Panc1 (cell line): ENCODE results near the gene UBXN6. TPM values are rescaled to one million over a fixed set of nuclear protein-coding genes. Genes with fewer than 3 reads are reported as not detected.

Experiments
- ATAC-seq: fragments of 200-7000 bp; cut with Tn5 transposase; 2 replicates; pipeline ENCODE4 v1.9.1; 2020; ENCODE audit warnings: mild to moderate bottlenecking, moderate library complexity
- BruUV-seq: library from RNA; stranded (reverse); fragments of 400-500 nt; replicated peaks from 2 replicates; lab custom pipeline; 2021; lab: Mats Ljungman, UMichigan
- CTCF ChIA-PET: fragments of 300-600 bp; sonication (Branson Sonifier 250); formaldehyde crosslinking; loops from one replicate; lab custom pipeline; 2022; ENCODE audit warnings: antibody characterized with exemption; lab: Charles Lee
- POLR2A ChIA-PET: fragments of 300-600 bp; sonication (Branson Sonifier 250); formaldehyde crosslinking; loops from one replicate; lab custom pipeline; 2022; ENCODE audit warnings: antibody characterized with exemption; lab: Charles Lee
- DNase-seq: peaks from one replicate; pipeline ENCODE4 v3.0.0-alpha.2; 2010; ENCODE audit warnings: low read depth, low spot score
- H3K27ac ChIP-seq: 2 replicates; pipeline ENCODE4 v1.5.1; 2011; ENCODE audit warnings: mild to moderate bottlenecking, low read length, inconsistent platforms
- H3K27me3 ChIP-seq: fragments of 200-500 bp; sonication (Bioruptor generic); 2 replicates; pipeline ENCODE4 v1.6.0; 2014; ENCODE audit warnings: low read length, inconsistent platforms; ENCODE audit not compliant: control insufficient read depth, insufficient read depth
- H3K36me3 ChIP-seq: fragments of 200-500 bp; sonication (Bioruptor generic); 2 replicates; pipeline ENCODE4 v1.5.1; 2014; ENCODE audit warnings: inconsistent platforms, mild to moderate bottlenecking, low read length, moderate library complexity; ENCODE audit not compliant: control insufficient read depth, insufficient read depth
- H3K4me1 ChIP-seq: 2 replicates; pipeline ENCODE4 v1.5.1; 2011; ENCODE audit warnings: inconsistent platforms, mild to moderate bottlenecking, low read length, moderate library complexity; ENCODE audit not compliant: control insufficient read depth, insufficient read depth
- H3K4me3 ChIP-seq, 2 experiments: 2 replicates each; pipeline ENCODE4 v1.5.1; 2011 to 2012; ENCODE audit warnings: low read depth in 2 of 2, low read length in 2 of 2, mild to moderate bottlenecking in 2 of 2, inconsistent platforms in 1 of 2, moderate library complexity in 1 of 2
- H3K9me3 ChIP-seq: fragments of 200-500 bp; sonication (Bioruptor generic); 2 replicates; pipeline ENCODE4 v1.5.1; 2014; ENCODE audit warnings: low read depth, mild to moderate bottlenecking, inconsistent platforms, low read length, moderate library complexity; ENCODE audit not compliant: control insufficient read depth, insufficient read depth
- POLR2AphosphoS5 ChIP-seq: IDR thresholded peaks from 2 replicates; pipeline ENCODE4 v1.6.1; 2012; ENCODE audit warnings: mild to moderate bottlenecking, low read depth, low read length, moderate library complexity
- SIN3A ChIP-seq: IDR thresholded peaks from 2 replicates; pipeline ENCODE4 v1.6.1; 2012; ENCODE audit warnings: low read depth, mild to moderate bottlenecking, low read length, moderate library complexity, borderline replicate concordance; ENCODE audit not compliant: insufficient read depth
- TCF7L2 ChIP-seq: IDR thresholded peaks from 2 replicates; pipeline ENCODE4 v1.6.1; 2011; ENCODE audit warnings: mild to moderate bottlenecking, low read depth, low read length, inconsistent platforms
- in situ Hi-C: cut with HindIII; loops from 2 replicates; pipeline ENCODE4 v1.10.0; 2016; ENCODE audit warnings: low sequenced_read_pairs, low pct_unique_long_range_greater_than_20kb
- intact Hi-C: fragments of 100-400 bp; cut with micrococcal nuclease; formaldehyde crosslinking; loops from one replicate; pipeline ENCODE4 v1.10.0; 2022; ENCODE audit not compliant: unreplicated experiment
- total RNA-seq: library from RNA; stranded (reverse); gene quantifications from one replicate; pipeline ENCODE4 v1.2.1, GENCODE V29; 2021; ENCODE audit not compliant: unreplicated experiment
- TF ChIP-seq, protein P1 (sequence below), 2 experiments: IDR thresholded peaks; 2 replicates each; pipeline ENCODE4 v1.6.1; 2011 to 2012; ENCODE audit warnings: low read depth in 2 of 2, control low read depth in 1 of 2, low read length in 1 of 2, mild to moderate bottlenecking in 1 of 2, moderate library complexity in 1 of 2; ENCODE audit not compliant: insufficient read depth in 1 of 2
- TF ChIP-seq, protein P2 (sequence below): fragments of 450-650 bp; IDR thresholded peaks from 2 replicates; pipeline ENCODE4 v1.5.1; 2017; ENCODE audit warnings: mild to moderate bottlenecking

The UBXN6 gene
- total RNA-seq, 1 experiment from 2014 or later, result 55.6 TPM

- ATAC-seq (no peak), DNase-seq (no peak)
- Histone ChIP-seq H3K27ac (no peak overlapping the region), H3K27me3 (no peaks in the 10 kb centered on the region), H3K9me3 (no peaks in the 10 kb centered on the region), H3K4me1 (no peaks in the 10 kb centered on the region), H3K36me3 (no peaks in the 10 kb centered on the region), H3K4me3 (no peak overlapping the region)
- ChIA-PET POLR2A (no interaction called here), CTCF (no interaction called here)
- TF ChIP-seq, protein P1, sequence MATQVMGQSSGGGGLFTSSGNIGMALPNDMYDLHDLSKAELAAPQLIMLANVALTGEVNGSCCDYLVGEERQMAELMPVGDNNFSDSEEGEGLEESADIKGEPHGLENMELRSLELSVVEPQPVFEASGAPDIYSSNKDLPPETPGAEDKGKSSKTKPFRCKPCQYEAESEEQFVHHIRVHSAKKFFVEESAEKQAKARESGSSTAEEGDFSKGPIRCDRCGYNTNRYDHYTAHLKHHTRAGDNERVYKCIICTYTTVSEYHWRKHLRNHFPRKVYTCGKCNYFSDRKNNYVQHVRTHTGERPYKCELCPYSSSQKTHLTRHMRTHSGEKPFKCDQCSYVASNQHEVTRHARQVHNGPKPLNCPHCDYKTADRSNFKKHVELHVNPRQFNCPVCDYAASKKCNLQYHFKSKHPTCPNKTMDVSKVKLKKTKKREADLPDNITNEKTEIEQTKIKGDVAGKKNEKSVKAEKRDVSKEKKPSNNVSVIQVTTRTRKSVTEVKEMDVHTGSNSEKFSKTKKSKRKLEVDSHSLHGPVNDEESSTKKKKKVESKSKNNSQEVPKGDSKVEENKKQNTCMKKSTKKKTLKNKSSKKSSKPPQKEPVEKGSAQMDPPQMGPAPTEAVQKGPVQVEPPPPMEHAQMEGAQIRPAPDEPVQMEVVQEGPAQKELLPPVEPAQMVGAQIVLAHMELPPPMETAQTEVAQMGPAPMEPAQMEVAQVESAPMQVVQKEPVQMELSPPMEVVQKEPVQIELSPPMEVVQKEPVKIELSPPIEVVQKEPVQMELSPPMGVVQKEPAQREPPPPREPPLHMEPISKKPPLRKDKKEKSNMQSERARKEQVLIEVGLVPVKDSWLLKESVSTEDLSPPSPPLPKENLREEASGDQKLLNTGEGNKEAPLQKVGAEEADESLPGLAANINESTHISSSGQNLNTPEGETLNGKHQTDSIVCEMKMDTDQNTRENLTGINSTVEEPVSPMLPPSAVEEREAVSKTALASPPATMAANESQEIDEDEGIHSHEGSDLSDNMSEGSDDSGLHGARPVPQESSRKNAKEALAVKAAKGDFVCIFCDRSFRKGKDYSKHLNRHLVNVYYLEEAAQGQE (IDR thresholded peaks at IDR 0.05; ENCODE audit: insufficient read depth in 1 of 2, low read depth in 2 of 2, low read length in 1 of 2), result no peak
- no peak for TF ChIP-seq SIN3A
- TF ChIP-seq, protein P2, sequence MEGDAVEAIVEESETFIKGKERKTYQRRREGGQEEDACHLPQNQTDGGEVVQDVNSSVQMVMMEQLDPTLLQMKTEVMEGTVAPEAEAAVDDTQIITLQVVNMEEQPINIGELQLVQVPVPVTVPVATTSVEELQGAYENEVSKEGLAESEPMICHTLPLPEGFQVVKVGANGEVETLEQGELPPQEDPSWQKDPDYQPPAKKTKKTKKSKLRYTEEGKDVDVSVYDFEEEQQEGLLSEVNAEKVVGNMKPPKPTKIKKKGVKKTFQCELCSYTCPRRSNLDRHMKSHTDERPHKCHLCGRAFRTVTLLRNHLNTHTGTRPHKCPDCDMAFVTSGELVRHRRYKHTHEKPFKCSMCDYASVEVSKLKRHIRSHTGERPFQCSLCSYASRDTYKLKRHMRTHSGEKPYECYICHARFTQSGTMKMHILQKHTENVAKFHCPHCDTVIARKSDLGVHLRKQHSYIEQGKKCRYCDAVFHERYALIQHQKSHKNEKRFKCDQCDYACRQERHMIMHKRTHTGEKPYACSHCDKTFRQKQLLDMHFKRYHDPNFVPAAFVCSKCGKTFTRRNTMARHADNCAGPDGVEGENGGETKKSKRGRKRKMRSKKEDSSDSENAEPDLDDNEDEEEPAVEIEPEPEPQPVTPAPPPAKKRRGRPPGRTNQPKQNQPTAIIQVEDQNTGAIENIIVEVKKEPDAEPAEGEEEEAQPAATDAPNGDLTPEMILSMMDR, result no peak
- TF ChIP-seq POLR2AphosphoS5, result no peak
- no peak for TF ChIP-seq TCF7L2
- in situ Hi-C loops (no loop called here), intact Hi-C loops (no loop called here)
- BruUV-seq, result no TSS peak
These were observed 10.8 kb downstream of the UBXN6 start for GRCh38 chr19:4446704-4447200.

- no peak overlapping the region for H3K27ac ChIP-seq
- intact Hi-C loops (no loop called here), in situ Hi-C loops (no loop called here)
- CTCF ChIA-PET, result no interaction called here
- H3K4me1 ChIP-seq, result no peaks in the 10 kb centered on the region
- H3K4me3 ChIP-seq, result no peak overlapping the region
- DNase-seq (no peak), ATAC-seq (0 out of 2 replicates have a peak, but pooled peaks have one; percentile 4)
- POLR2A ChIA-PET, result no interaction called here
- no peaks in the 10 kb centered on the region for H3K27me3 ChIP-seq
- TF ChIP-seq, protein P1 (IDR thresholded peaks at IDR 0.05; ENCODE audit: insufficient read depth in 1 of 2, low read depth in 2 of 2, low read length in 1 of 2), result no peak
- TF ChIP-seq, protein P2, result no peak
- no peak; the same call in 1 of the 2 replicates for TF ChIP-seq POLR2AphosphoS5
- BruUV-seq, result no TSS peak
- no peaks in the 10 kb centered on the region for H3K36me3 ChIP-seq
- H3K9me3 ChIP-seq, result no peaks in the 10 kb centered on the region
These were observed 11.5 kb downstream of the UBXN6 start for GRCh38 chr19:4445963-4446703.
